ENCODE data around the gene ZNF764. TPM values are rescaled to one million over a fixed set of nuclear protein-coding genes. Genes with fewer than 3 reads are reported as not detected.
A peak's percentile ranks its signal among the peaks of the same experiment; 100 is the strongest.

The ZNF764 gene
- total and polyA plus RNA-seq, 4 experiments from 2014 or later: 4.2 to 29.3 (median 18.8) TPM

GRCh38 chr16:30571445-30572322, 13.5 kb upstream of the ZNF764 start, which contains the start of gene ZNF688:
TSS of gene ZNF688 (minus strand) at chr16:30571714. CDS start at chr16:30571629, 85 bp downstream.
- Mint-ChIP-seq H3K36me3 (peaks cover 0 to 7% of the 10 kb centered on the region in 2 donors), H3K9me3 (no peaks in the 10 kb centered on the region)
- POLR2A ChIA-PET (ENCODE audit: partially characterized antibody): interaction anchor here (0.7 to 3.7 kb wide), 32 partner anchors 9 to 506 kb away, joined by 3 to 188 read pairs (median 8); partner anchors contain the start of genes ALDOA, DCTPP1, FBRS and ITGAL

GRCh38 chr16:30570636-30571444, 12.7 kb upstream of the ZNF764 start:
- ChIA-PET CTCF (ENCODE audit: partially characterized antibody) (interaction anchor here (0.6 to 2.8 kb wide), 5 partner anchors 10 to 141 kb away, joined by 3 to 26 read pairs (median 5); partner anchors contain the start of genes DCTPP1, ZNF747 and ZNF764), POLR2A (ENCODE audit: partially characterized antibody) (interaction anchor here (0.9 to 3.7 kb wide), 25 partner anchors 11 to 385 kb away, joined by 3 to 188 read pairs (median 9); partner anchors contain the start of genes DCTPP1, FBRS, ITGAL and PRR14)
- H3K27me3 Mint-ChIP-seq: no peaks in the 10 kb centered on the region
- intact Hi-C loops (cut with micrococcal nuclease): loop anchor here (1.0 to 5.0 kb wide), 3 partner anchors 20 to 87 kb away; partner anchors contain the start of gene FBRS
- no peak for DNase-seq
- no peaks in the 10 kb centered on the region for H3K27me3 ChIP-seq (ENCODE audit: insufficient read depth, low read length)
- no peaks in the 10 kb centered on the region for H3K9me3 Mint-ChIP-seq
- peak overlapping the region; percentile 90 for H3K27ac ChIP-seq (ENCODE audit: low read depth, low read length)
- peak overlapping the region; percentile 83 to 92 (median 86) for H3K4me3 Mint-ChIP-seq
- H3K4me1 ChIP-seq (ENCODE audit: insufficient read depth, low read length): peaks cover 57% of the 10 kb centered on the region
- peaks cover 4% of the 10 kb centered on the region for H3K36me3 ChIP-seq (ENCODE audit: insufficient read depth, low read length)
- H3K4me1 Mint-ChIP-seq: peaks cover 23 to 62% (median 41%) of the 10 kb centered on the region in 4 donors
- H3K27ac Mint-ChIP-seq: peak overlapping the region; percentile 88 to 97 (median 91)
- no peaks in the 10 kb centered on the region for H3K9me3 ChIP-seq (ENCODE audit: control insufficient read depth in 1 of 2, low read length in 2 of 2)
- H3K4me3 ChIP-seq (ENCODE audit: low read length in 2 of 2): peak overlapping the region; percentile 43 to 71
- peaks cover 0 to 7% of the 10 kb centered on the region in 2 donors for H3K36me3 Mint-ChIP-seq

More at GRCh38 chr16:30571445-30572322, 13.5 kb upstream of the ZNF764 start, which contains the start of gene ZNF688:
- Histone ChIP-seq H3K9me3 (ENCODE audit: control insufficient read depth in 1 of 2, low read length in 2 of 2) (no peaks in the 10 kb centered on the region), H3K4me1 (ENCODE audit: insufficient read depth, low read length) (peaks cover 53% of the 10 kb centered on the region), H3K27me3 (ENCODE audit: insufficient read depth, low read length) (no peaks in the 10 kb centered on the region), H3K4me3 (ENCODE audit: low read length in 2 of 2) (peak within 1 kb of the TSS; percentile 65 to 71), H3K27ac (ENCODE audit: low read depth, low read length) (peak within 1 kb of the TSS; percentile 90), H3K36me3 (ENCODE audit: insufficient read depth, low read length) (peaks cover 4% of the 10 kb centered on the region)
- DNase-seq: peak; percentile 94 to 100 (median 97)
- peak within 1 kb of the TSS; percentile 86 to 96 (median 91) for H3K4me3 Mint-ChIP-seq
- intact Hi-C loops (cut with micrococcal nuclease): loop anchor here (1.0 to 5.0 kb wide), 10 partner anchors 13 to 141 kb away; partner anchors contain the start of genes DCTPP1, FBRS, PRR14 and SRCAP
- CTCF ChIA-PET (ENCODE audit: partially characterized antibody): interaction anchor here (0.6 to 2.8 kb wide), 12 partner anchors 9 to 143 kb away, joined by 3 to 26 read pairs (median 5); partner anchors contain the start of genes DCTPP1, FBRS, ZNF747 and ZNF764
- peaks cover 23 to 54% (median 38%) of the 10 kb centered on the region in 4 donors for H3K4me1 Mint-ChIP-seq
- H3K27ac Mint-ChIP-seq: peak within 1 kb of the TSS; percentile 96 to 97 (median 97)
- H3K27me3 Mint-ChIP-seq: no peaks in the 10 kb centered on the region

- Histone ChIP-seq H3K36me3 (ENCODE audit: insufficient read depth, low read length) (peaks cover 4% of the 10 kb centered on the region), H3K4me1 (ENCODE audit: insufficient read depth, low read length) (peaks cover 57% of the 10 kb centered on the region), H3K27me3 (ENCODE audit: insufficient read depth, low read length) (no peaks in the 10 kb centered on the region), H3K9me3 (ENCODE audit: control insufficient read depth in 1 of 2, low read length in 2 of 2) (no peaks in the 10 kb centered on the region), H3K4me3 (ENCODE audit: low read length in 2 of 2) (no peak overlapping the region), H3K27ac (ENCODE audit: low read depth, low read length) (peak overlapping the region; percentile 30)
- Mint-ChIP-seq H3K27me3 (no peaks in the 10 kb centered on the region), H3K36me3 (peaks cover 0 to 7% of the 10 kb centered on the region in 2 donors), H3K4me3 (peak overlapping the region in 7 of 8 donors; percentile 32 to 92 (median 86)), H3K9me3 (no peaks in the 10 kb centered on the region), H3K4me1 (peaks cover 23 to 69% (median 41%) of the 10 kb centered on the region in 4 donors), H3K27ac (peak overlapping the region in 6 of 7 donors; percentile 48 to 97 (median 66))
- ChIA-PET POLR2A (ENCODE audit: partially characterized antibody) (interaction anchor here (1.1 to 3.7 kb wide), 12 partner anchors 10 to 152 kb away, joined by 3 to 188 read pairs (median 27); partner anchors contain the start of genes FBRS, ZNF689, ZNF747 and ZNF764), CTCF (ENCODE audit: partially characterized antibody) (interaction anchor here (1.0 to 2.8 kb wide), 3 partner anchors 12 to 140 kb away, joined by 3 to 26 read pairs (median 22); partner anchors contain the start of genes DCTPP1, ZNF747 and ZNF764)
- DNase-seq: no peak
- intact Hi-C loops (cut with micrococcal nuclease): loop anchor here (2.0 to 5.0 kb wide), 2 partner anchors 19 to 57 kb away; no protein-coding TSS in a partner anchor
Measured at GRCh38 chr16:30569746-30570635, 11.8 kb upstream of the ZNF764 start.

- intact Hi-C loops (cut with micrococcal nuclease): no loop called here
- Mint-ChIP-seq H3K27me3 (no peaks in the 10 kb centered on the region), H3K4me1 (peaks cover 20 to 63% (median 41%) of the 10 kb centered on the region in 4 donors), H3K4me3 (peak overlapping the region in 5 of 8 donors; percentile 13 to 49 (median 31)), H3K27ac (peak overlapping the region; percentile 17 to 99 (median 48)), H3K36me3 (peaks cover 0 to 7% of the 10 kb centered on the region in 2 donors), H3K9me3 (no peaks in the 10 kb centered on the region)
- no peaks in the 10 kb centered on the region for H3K9me3 ChIP-seq (ENCODE audit: control insufficient read depth in 1 of 2, low read length in 2 of 2)
- H3K27me3 ChIP-seq (ENCODE audit: insufficient read depth, low read length): no peaks in the 10 kb centered on the region
- peaks cover 57% of the 10 kb centered on the region for H3K4me1 ChIP-seq (ENCODE audit: insufficient read depth, low read length)
- no peak for DNase-seq
- POLR2A ChIA-PET (ENCODE audit: partially characterized antibody): interaction anchor here (1.2 to 4.5 kb wide), 6 partner anchors 11 to 187 kb away, joined by 4 to 78 read pairs (median 10); partner anchors contain the start of genes FBRS, SEPTIN1, ZNF747 and ZNF764
- H3K4me3 ChIP-seq (ENCODE audit: low read length in 2 of 2): no peak overlapping the region
- H3K36me3 ChIP-seq (ENCODE audit: insufficient read depth, low read length): peaks cover 4% of the 10 kb centered on the region
- H3K27ac ChIP-seq (ENCODE audit: low read depth, low read length): peak overlapping the region; percentile 77
- CTCF ChIA-PET (ENCODE audit: partially characterized antibody): interaction anchor here (1.9 to 2.1 kb wide), 2 partner anchors 28 to 139 kb away, joined by 5 to 7 read pairs; partner anchors contain the start of gene DCTPP1
Measured at GRCh38 chr16:30569281-30569680, 11.1 kb upstream of the ZNF764 start.

GRCh38 chr16:30567991-30568638, 9.9 kb upstream of the ZNF764 start:
- CTCF ChIA-PET (ENCODE audit: partially characterized antibody): interaction anchor here (0.7 to 2.4 kb wide), 7 partner anchors 10 to 138 kb away, joined by 3 to 13 read pairs (median 5); partner anchors contain the start of genes DCTPP1, ZNF747 and ZNF764
- DNase-seq: peak; percentile 63 to 83 (median 76)
- Mint-ChIP-seq H3K4me3 (peak overlapping the region; percentile 82 to 93 (median 86)), H3K36me3 (peaks cover 0 to 7% of the 10 kb centered on the region in 2 donors), H3K4me1 (peaks cover 20 to 59% (median 38%) of the 10 kb centered on the region in 4 donors), H3K27ac (peak overlapping the region; percentile 96 to 99 (median 99)), H3K27me3 (no peaks in the 10 kb centered on the region), H3K9me3 (no peaks in the 10 kb centered on the region)
- Histone ChIP-seq H3K4me3 (ENCODE audit: low read length in 2 of 2) (peak overlapping the region; percentile 30), H3K27ac (ENCODE audit: low read depth, low read length) (peak overlapping the region; percentile 77), H3K9me3 (ENCODE audit: control insufficient read depth in 1 of 2, low read length in 2 of 2) (no peaks in the 10 kb centered on the region), H3K4me1 (ENCODE audit: insufficient read depth, low read length) (peaks cover 57% of the 10 kb centered on the region), H3K36me3 (ENCODE audit: insufficient read depth, low read length) (peaks cover 4% of the 10 kb centered on the region), H3K27me3 (ENCODE audit: insufficient read depth, low read length) (no peaks in the 10 kb centered on the region)
- POLR2A ChIA-PET (ENCODE audit: partially characterized antibody): interaction anchor here (0.7 to 4.5 kb wide), 16 partner anchors 10 to 186 kb away, joined by 3 to 78 read pairs (median 4); partner anchors contain the start of genes DCTPP1, FBRS, PRR14 and SEPTIN1
- intact Hi-C loops (cut with micrococcal nuclease): no loop called here
